HG02623 (cell line): Measurements from ENCODE around the gene ITIH4.

Source experiments
- ATAC-seq: cut with Tn5 transposase; IDR thresholded peaks from one replicate; pipeline ENCODE4 v1.9.1; 2021; ENCODE audit warnings: moderate library complexity; ENCODE audit not compliant: unreplicated experiment

Gene ITIH4

GRCh38 chr3:52849656-52850055 lies 19.2 kb upstream of the ITIH4 start:
- ATAC-seq = no peak

GRCh38 chr3:52848617-52849016 lies 18.1 kb upstream of the ITIH4 start:
- no peak for ATAC-seq

- no peak for ATAC-seq
Measured at GRCh38 chr3:52847726-52848125, 17.3 kb upstream of the ITIH4 start.

- ATAC-seq = no peak
Measured at GRCh38 chr3:52847241-52847640, 16.8 kb upstream of the ITIH4 start.

GRCh38 chr3:52846432-52846965 lies 16.0 kb upstream of the ITIH4 start:
- no peak for ATAC-seq

GRCh38 chr3:52845691-52846431 lies 15.4 kb upstream of the ITIH4 start:
- no peak for ATAC-seq

- ATAC-seq = no peak
Measured at GRCh38 chr3:52845157-52845556, 14.7 kb upstream of the ITIH4 start.

GRCh38 chr3:52844290-52844975 lies 14.0 kb upstream of the ITIH4 start:
- no peak for ATAC-seq

- ATAC-seq = no peak
Measured at GRCh38 chr3:52843881-52844280, 13.4 kb upstream of the ITIH4 start.

- no peak for ATAC-seq
Measured at GRCh38 chr3:52843108-52843865, 12.8 kb upstream of the ITIH4 start.

GRCh38 chr3:52842424-52842823 lies 12.0 kb upstream of the ITIH4 start:
- no peak for ATAC-seq

GRCh38 chr3:52841981-52842340 lies 11.5 kb upstream of the ITIH4 start:
- ATAC-seq = no peak

- no peak for ATAC-seq
Measured at GRCh38 chr3:52841211-52841980, 10.9 kb upstream of the ITIH4 start.

GRCh38 chr3:52839892-52840545 lies 9.5 kb upstream of the ITIH4 start:
- no peak for ATAC-seq

- ATAC-seq = no peak
Measured at GRCh38 chr3:52839268-52839575, 8.8 kb upstream of the ITIH4 start.

GRCh38 chr3:52838561-52839267 lies 8.2 kb upstream of the ITIH4 start:
- ATAC-seq = no peak

- ATAC-seq = no peak
Measured at GRCh38 chr3:52836986-52837385, 6.5 kb upstream of the ITIH4 start.

GRCh38 chr3:52836471-52836845 lies 6.0 kb upstream of the ITIH4 start:
- ATAC-seq = no peak

GRCh38 chr3:52835766-52836470 lies 5.4 kb upstream of the ITIH4 start:
- no peak for ATAC-seq
